H9 (cell line): ENCODE results near the gene DENND6A. TPM values are rescaled to one million over a fixed set of nuclear protein-coding genes. Genes with fewer than 3 reads are reported as not detected.
"Not testable (repeated sequence)": the region's sequence is repeated elsewhere in the genome, so short reads cannot be mapped to it uniquely, and the experiment has no call there.

ENCODE experiments used
- DNase-seq: peaks from one replicate; pipeline ENCODE4 v3.0.0-alpha.2; 2017
- H2AFZ ChIP-seq: one replicate; pipeline ENCODE4 v1.6.1; 2013; ENCODE audit warnings: mild to moderate bottlenecking, low read length, control low read depth, moderate library complexity
- H2AK5ac ChIP-seq: 2 replicates; pipeline ENCODE4 v1.6.1; 2013; ENCODE audit warnings: low read length, control low read depth, mixed read lengths; ENCODE audit not compliant: insufficient read length
- H2BK120ac ChIP-seq: one replicate; pipeline ENCODE4 v1.6.1; 2013; ENCODE audit warnings: low read depth, mild to moderate bottlenecking, low read length, control low read depth, inconsistent platforms; ENCODE audit not compliant: poor library complexity, severe bottlenecking
- H2BK12ac ChIP-seq: 2 replicates; pipeline ENCODE4 v1.6.1; 2013; ENCODE audit warnings: low read length, control low read depth, mixed read lengths, low read depth; ENCODE audit not compliant: insufficient read length
- H2BK15ac ChIP-seq: 2 replicates; pipeline ENCODE4 v1.6.1; 2013; ENCODE audit warnings: low read depth, low read length, control low read depth
- H2BK20ac ChIP-seq: one replicate; pipeline ENCODE4 v1.6.1; 2013; ENCODE audit warnings: low read depth, mild to moderate bottlenecking, low read length, control low read depth, inconsistent platforms; ENCODE audit not compliant: poor library complexity, severe bottlenecking
- H2BK5ac ChIP-seq: 2 replicates; pipeline ENCODE4 v1.6.1; 2013; ENCODE audit warnings: low read length, control low read depth, mixed read lengths; ENCODE audit not compliant: insufficient read length
- H3K14ac ChIP-seq: 2 replicates; pipeline ENCODE4 v1.6.1; 2013; ENCODE audit warnings: low read length, control low read depth; ENCODE audit not compliant: insufficient read depth
- H3K18ac ChIP-seq: 2 replicates; pipeline ENCODE4 v1.6.1; 2013; ENCODE audit warnings: low read depth, mild to moderate bottlenecking, mixed read lengths, low read length, control low read depth; ENCODE audit not compliant: insufficient read length
- H3K23ac ChIP-seq: 2 replicates; pipeline ENCODE4 v1.6.1; 2013; ENCODE audit warnings: low read length, control low read depth, mixed read lengths, low read depth; ENCODE audit not compliant: insufficient read length
- H3K23me2 ChIP-seq: 2 replicates; pipeline ENCODE4 v1.6.1; 2013; ENCODE audit warnings: low read depth, mild to moderate bottlenecking, mixed read lengths, low read length, control low read depth; ENCODE audit not compliant: insufficient read length, poor library complexity, severe bottlenecking
- H3K27ac ChIP-seq: 2 replicates; pipeline ENCODE4 v1.5.1; 2013; ENCODE audit warnings: low read length, control low read depth, mixed read lengths, low read depth; ENCODE audit not compliant: insufficient read length
- H3K27me3 ChIP-seq: 2 replicates; pipeline ENCODE4 v1.6.1; 2013; ENCODE audit warnings: low read length, control low read depth, inconsistent platforms; ENCODE audit not compliant: insufficient read depth
- H3K4ac ChIP-seq: 2 replicates; pipeline ENCODE4 v1.6.1; 2013; ENCODE audit warnings: low read depth, mild to moderate bottlenecking, control low read depth, inconsistent platforms, low read length, moderate library complexity
- H3K4me1 ChIP-seq: 2 replicates; pipeline ENCODE4 v1.6.1; 2013; ENCODE audit warnings: low read length, control low read depth, inconsistent platforms; ENCODE audit not compliant: insufficient read depth
- H3K4me2 ChIP-seq: 2 replicates; pipeline ENCODE4 v1.6.1; 2013; ENCODE audit warnings: low read length, control low read depth, mixed read lengths; ENCODE audit not compliant: insufficient read length, insufficient read depth
- H3K56ac ChIP-seq: 2 replicates; pipeline ENCODE4 v1.6.1; 2013; ENCODE audit warnings: low read depth, mild to moderate bottlenecking, mixed read lengths, low read length, control low read depth; ENCODE audit not compliant: insufficient read length
- H3K79me1 ChIP-seq: 2 replicates; pipeline ENCODE4 v1.6.1; 2013; ENCODE audit warnings: low read depth, mild to moderate bottlenecking, moderate library complexity, low read length, control low read depth, inconsistent platforms; ENCODE audit not compliant: insufficient read depth, poor library complexity, severe bottlenecking
- H3K79me2 ChIP-seq: 2 replicates; pipeline ENCODE4 v1.6.1; 2013; ENCODE audit warnings: low read length, control low read depth, inconsistent platforms; ENCODE audit not compliant: insufficient read depth
- H3K9ac ChIP-seq: 2 replicates; pipeline ENCODE4 v1.6.1; 2013; ENCODE audit warnings: low read length, control low read depth, mixed read lengths; ENCODE audit not compliant: insufficient read length; ENCODE audit errors: extremely low read depth
- H3K9me3 ChIP-seq: one replicate; pipeline ENCODE4 v1.6.1; 2013; ENCODE audit warnings: low read depth, low read length, inconsistent platforms; ENCODE audit not compliant: control insufficient read depth
- H3T11ph ChIP-seq: one replicate; pipeline ENCODE4 v1.6.1; 2013; ENCODE audit warnings: mild to moderate bottlenecking, low read length, control low read depth, inconsistent platforms
- H4K20me1 ChIP-seq: one replicate; pipeline ENCODE4 v1.6.1; 2013; ENCODE audit not compliant: control insufficient read depth, insufficient read length, insufficient read depth
- H4K5ac ChIP-seq: 2 replicates; pipeline ENCODE4 v1.6.1; 2013; ENCODE audit warnings: low read depth, mild to moderate bottlenecking, mixed read lengths, low read length, control low read depth; ENCODE audit not compliant: insufficient read length
- H4K8ac ChIP-seq: replicated peaks from 2 replicates; pipeline ENCODE4 v1.6.1; 2013; ENCODE audit warnings: low read length, control low read depth, mixed read lengths, low read depth; ENCODE audit not compliant: insufficient read length
- H4K91ac ChIP-seq: 2 replicates; pipeline ENCODE4 v1.6.1; 2013; ENCODE audit warnings: low read depth, mild to moderate bottlenecking, moderate library complexity, mixed read lengths, low read length, control low read depth; ENCODE audit not compliant: insufficient read length
- H3K27ac Mint-ChIP-seq, 3 experiments: 2 replicates in 2 of 3; 3 replicates in 1 of 3; pipeline ENCODE4 v1.8.0; 2020 to 2021; ENCODE audit warnings: mixed read lengths in 3 of 3, mild to moderate bottlenecking in 1 of 3, moderate library complexity in 1 of 3
- H3K27me3 Mint-ChIP-seq: 2 replicates; pipeline ENCODE4 v1.8.0; 2021; ENCODE audit warnings: low read depth, mild to moderate bottlenecking, moderate library complexity, mixed read lengths
- H3K36me3 Mint-ChIP-seq, 3 experiments: 2 replicates in 2 of 3; 3 replicates in 1 of 3; pipeline ENCODE4 v1.8.0; 2020 to 2021; ENCODE audit warnings: low read depth in 3 of 3, mixed read lengths in 3 of 3; ENCODE audit not compliant: insufficient read depth in 1 of 3
- H3K4me1 Mint-ChIP-seq, 2 experiments: 2 replicates each; pipeline ENCODE4 v1.8.0; 2020; ENCODE audit warnings: mixed read lengths in 2 of 2
- H3K4me3 Mint-ChIP-seq, 2 experiments: 2 replicates in 1 of 2; 3 replicates in 1 of 2; pipeline ENCODE4 v1.8.0; 2020 to 2021; ENCODE audit warnings: mild to moderate bottlenecking in 2 of 2, mixed read lengths in 2 of 2, moderate library complexity in 1 of 2
- H3K9me3 Mint-ChIP-seq, 2 experiments: 2 replicates in 1 of 2; 3 replicates in 1 of 2; pipeline ENCODE4 v1.8.0; 2020; ENCODE audit warnings: mild to moderate bottlenecking in 2 of 2, mixed read lengths in 2 of 2, moderate library complexity in 1 of 2
- WGBS: extraction: QIAGEN DNeasy Blood & Tissue Kit; methylation state at CpG from one replicate; pipeline ENCODE4 v1.1.7; 2013; ENCODE audit warnings: missing lambda C conversion rate, low lambda C conversion rate, mixed read lengths; ENCODE audit not compliant: insufficient read length; ENCODE audit errors: extremely low coverage; 5-methylcytosine and 5-hydroxymethylcytosine counted together
- total RNA-seq: library from RNA; stranded (reverse); gene quantifications from 2 replicates; pipeline ENCODE4 v1.2.1, GENCODE V29; 2021
- TF ChIP-seq, protein P1 (sequence below): fragments of 200-600 bp; sonication (generic); conservative IDR thresholded peaks from 3 replicates; pipeline ENCODE4 v1.8.0; 2021; ENCODE audit warnings: antibody characterized with exemption, mild to moderate bottlenecking

The DENND6A gene
- total RNA-seq, 1 experiment from 2014 or later = 13.2 TPM

GRCh38 chr3:57616233-57616632, 76.6 kb downstream of the DENND6A start:
- H3K27me3 ChIP-seq = no peaks in the 10 kb centered on the region
- no peak overlapping the region for H4K8ac ChIP-seq
- no peaks in the 10 kb centered on the region for H4K20me1 ChIP-seq
- Mint-ChIP-seq H3K9me3 (peaks cover 3 to 6% of the 10 kb centered on the region in 2 experiments; a peak in 4 of 5 replicates), H3K27ac (no peak overlapping the region), H3K4me3 (no peak overlapping the region; a peak in 1 of 5 replicates), H3K27me3 (no peaks in the 10 kb centered on the region), H3K4me1 (no peaks in the 10 kb centered on the region; a peak in 1 of 4 replicates), H3K36me3 (peaks cover 3 to 9% (median 4%) of the 10 kb centered on the region in 3 experiments; a peak in 5 of 7 replicates)
- no peak overlapping the region for H3K23ac ChIP-seq
- no peak overlapping the region for H2BK120ac ChIP-seq
- H2AK5ac ChIP-seq = no peak overlapping the region
- no peak overlapping the region for H2BK5ac ChIP-seq
- H4K91ac ChIP-seq = no peak overlapping the region
- H4K5ac ChIP-seq = no peak overlapping the region
- no peak overlapping the region for H3K27ac ChIP-seq
- no peak overlapping the region for H3T11ph ChIP-seq
- no peaks in the 10 kb centered on the region for H3K79me2 ChIP-seq
- H2BK20ac ChIP-seq = no peak overlapping the region
- no peaks in the 10 kb centered on the region for H3K9me3 ChIP-seq
- no peaks in the 10 kb centered on the region for H3K79me1 ChIP-seq
- no peak for DNase-seq
- H3K4ac ChIP-seq = no peak overlapping the region
- no peak overlapping the region for H3K4me2 ChIP-seq
- TF ChIP-seq, protein P1, sequence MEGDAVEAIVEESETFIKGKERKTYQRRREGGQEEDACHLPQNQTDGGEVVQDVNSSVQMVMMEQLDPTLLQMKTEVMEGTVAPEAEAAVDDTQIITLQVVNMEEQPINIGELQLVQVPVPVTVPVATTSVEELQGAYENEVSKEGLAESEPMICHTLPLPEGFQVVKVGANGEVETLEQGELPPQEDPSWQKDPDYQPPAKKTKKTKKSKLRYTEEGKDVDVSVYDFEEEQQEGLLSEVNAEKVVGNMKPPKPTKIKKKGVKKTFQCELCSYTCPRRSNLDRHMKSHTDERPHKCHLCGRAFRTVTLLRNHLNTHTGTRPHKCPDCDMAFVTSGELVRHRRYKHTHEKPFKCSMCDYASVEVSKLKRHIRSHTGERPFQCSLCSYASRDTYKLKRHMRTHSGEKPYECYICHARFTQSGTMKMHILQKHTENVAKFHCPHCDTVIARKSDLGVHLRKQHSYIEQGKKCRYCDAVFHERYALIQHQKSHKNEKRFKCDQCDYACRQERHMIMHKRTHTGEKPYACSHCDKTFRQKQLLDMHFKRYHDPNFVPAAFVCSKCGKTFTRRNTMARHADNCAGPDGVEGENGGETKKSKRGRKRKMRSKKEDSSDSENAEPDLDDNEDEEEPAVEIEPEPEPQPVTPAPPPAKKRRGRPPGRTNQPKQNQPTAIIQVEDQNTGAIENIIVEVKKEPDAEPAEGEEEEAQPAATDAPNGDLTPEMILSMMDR = no peak
- H3K18ac ChIP-seq = no peak overlapping the region
- no peak overlapping the region for H3K14ac ChIP-seq
- H2BK12ac ChIP-seq = no peak overlapping the region
- H2BK15ac ChIP-seq = no peak overlapping the region
- H3K9ac ChIP-seq = no peak overlapping the region
- H3K4me1 ChIP-seq = no peaks in the 10 kb centered on the region
- no peak overlapping the region for H2AFZ ChIP-seq
- no CpG with 5 or more reads among the region's 3 CpGs for WGBS
- H3K56ac ChIP-seq = no peak overlapping the region
- no peaks in the 10 kb centered on the region for H3K23me2 ChIP-seq

- not testable (repeated sequence) for H3K23me2 ChIP-seq, H3K27me3 Mint-ChIP-seq, H2BK5ac ChIP-seq, H3K27ac Mint-ChIP-seq, H2BK12ac ChIP-seq, H3K79me2 ChIP-seq, H3K4me3 Mint-ChIP-seq, DNase-seq, H2BK120ac ChIP-seq, H4K5ac ChIP-seq, H3K56ac ChIP-seq, H4K8ac ChIP-seq, H3K27me3 ChIP-seq, H3K27ac ChIP-seq, H2BK20ac ChIP-seq, H3K4ac ChIP-seq, H3K23ac ChIP-seq, H4K91ac ChIP-seq, H2AFZ ChIP-seq, H4K20me1 ChIP-seq, H3K9me3 ChIP-seq, H3K9ac ChIP-seq, H3T11ph ChIP-seq, H2BK15ac ChIP-seq, H3K79me1 ChIP-seq, H2AK5ac ChIP-seq, H3K14ac ChIP-seq, H3K4me1 Mint-ChIP-seq, H3K4me1 ChIP-seq, H3K4me2 ChIP-seq, H3K18ac ChIP-seq
- Mint-ChIP-seq H3K36me3 (peaks cover 9 to 28% (median 22%) of the 10 kb centered on the region in 3 experiments), H3K9me3 (peaks cover 27 to 33% of the 10 kb centered on the region in 2 experiments)
- no CpG with 5 or more reads among the region's 5 CpGs for WGBS
These were observed 81.0 kb downstream of the DENND6A start for GRCh38 chr3:57611870-57612269.
